Activated naive CD8-positive, alpha-beta T cell treated with anti-CD3 and anti-CD28 coated beads, Interleukin-2, amount 50 U/mL, for 24 hours (primary cell): Measurements from ENCODE around the gene TNFRSF14.

Source experiments
- ATAC-seq: fragments of 150-1000 bp; cut with Tn5 transposase; one replicate; pipeline ENCODE4 v1.10.0; 2021
- DNase-seq: peaks from one replicate; pipeline ENCODE4 v3.0.0; 2021
- H3K27ac Mint-ChIP-seq: one replicate; pipeline ENCODE4 v1.8.0; 2021; ENCODE audit warnings: mild to moderate bottlenecking, mixed read lengths
- H3K27me3 Mint-ChIP-seq: one replicate; pipeline ENCODE4 v1.8.0; 2021; ENCODE audit warnings: mixed read lengths
- H3K36me3 Mint-ChIP-seq: one replicate; pipeline ENCODE4 v1.8.0; 2021; ENCODE audit warnings: low read depth, mixed read lengths
- H3K4me1 Mint-ChIP-seq: one replicate; pipeline ENCODE4 v1.8.0; 2021; ENCODE audit warnings: mixed read lengths
- H3K4me3 Mint-ChIP-seq: one replicate; pipeline ENCODE4 v1.8.0; 2021; ENCODE audit warnings: mild to moderate bottlenecking, moderate library complexity, mixed read lengths
- H3K9me3 Mint-ChIP-seq: one replicate; pipeline ENCODE4 v1.8.0; 2021; ENCODE audit warnings: mixed read lengths

TNFRSF14 gene

DNA sequence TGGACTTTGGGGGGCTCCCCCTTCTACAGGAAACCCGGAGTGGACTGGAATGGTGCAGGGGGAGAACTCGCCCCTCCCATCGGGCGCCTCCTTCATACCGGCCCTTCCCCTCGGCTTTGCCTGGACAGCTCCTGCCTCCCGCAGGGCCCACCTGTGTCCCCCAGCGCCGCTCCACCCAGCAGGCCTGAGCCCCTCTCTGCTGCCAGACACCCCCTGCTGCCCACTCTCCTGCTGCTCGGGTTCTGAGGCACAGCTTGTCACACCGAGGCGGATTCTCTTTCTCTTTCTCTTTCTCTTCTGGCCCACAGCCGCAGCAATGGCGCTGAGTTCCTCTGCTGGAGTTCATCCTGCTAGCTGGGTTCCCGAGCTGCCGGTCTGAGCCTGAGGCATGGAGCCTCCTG, at the start of gene TNFRSF14:
TNFRSF14 (plus strand) TSS at position 95 of the 401 bp plus-strand sequence; CDS start at position 389, 294 bp downstream.
- H3K4me3 Mint-ChIP-seq = peak within 1 kb of the TSS; percentile 95
- H3K4me1 Mint-ChIP-seq = peaks cover 40% of the 10 kb centered on the region
- H3K36me3 Mint-ChIP-seq = peaks cover 4% of the 10 kb centered on the region
- H3K9me3 Mint-ChIP-seq = no peaks in the 10 kb centered on the region
- H3K27ac Mint-ChIP-seq = peak within 1 kb of the TSS; percentile 96
- no peaks in the 10 kb centered on the region for H3K27me3 Mint-ChIP-seq
- DNase-seq (no peak), ATAC-seq (peak; percentile 53)

GRCh38 chr1:2506901-2507565, 49.1 kb upstream of the TNFRSF14 start:
- no peak overlapping the region for H3K4me3 Mint-ChIP-seq
- no peaks in the 10 kb centered on the region for H3K27me3 Mint-ChIP-seq
- no peak overlapping the region for H3K27ac Mint-ChIP-seq
- H3K36me3 Mint-ChIP-seq = peaks cover 8% of the 10 kb centered on the region
- no peak for DNase-seq
- ATAC-seq = no peak
- no peaks in the 10 kb centered on the region for H3K9me3 Mint-ChIP-seq
- no peaks in the 10 kb centered on the region for H3K4me1 Mint-ChIP-seq

DNA sequence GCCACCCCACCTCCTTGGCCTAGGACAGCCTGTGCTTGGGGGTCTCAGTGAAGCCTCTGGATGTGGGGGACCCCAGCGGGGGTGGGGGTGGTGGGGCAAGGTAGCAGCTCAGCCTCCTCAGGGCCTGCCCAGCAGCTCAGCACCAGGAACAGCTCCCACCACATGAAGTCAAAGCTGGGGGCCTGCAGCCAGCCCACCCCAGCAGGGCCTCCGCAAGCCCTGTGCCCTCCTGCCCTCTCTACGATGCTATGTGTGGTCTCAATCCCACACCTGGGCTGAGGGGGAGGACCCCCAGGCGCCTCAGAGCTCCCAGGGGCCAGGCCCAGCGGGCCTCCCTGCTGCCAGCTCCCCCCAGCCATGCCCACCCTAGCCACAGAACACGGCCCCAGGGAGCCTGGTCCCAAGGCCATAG, 48.4 kb upstream of the TNFRSF14 start:
- ATAC-seq (no peak), DNase-seq (no peak)
- Mint-ChIP-seq H3K27me3 (no peaks in the 10 kb centered on the region), H3K36me3 (peaks cover 8% of the 10 kb centered on the region), H3K4me1 (no peaks in the 10 kb centered on the region), H3K27ac (no peak overlapping the region), H3K9me3 (no peaks in the 10 kb centered on the region), H3K4me3 (no peak overlapping the region)

- no peaks in the 10 kb centered on the region for H3K27me3 Mint-ChIP-seq
- no peak overlapping the region for H3K4me3 Mint-ChIP-seq
- no peak for ATAC-seq
- no peak overlapping the region for H3K27ac Mint-ChIP-seq
- peaks cover 8% of the 10 kb centered on the region for H3K36me3 Mint-ChIP-seq
- no peaks in the 10 kb centered on the region for H3K4me1 Mint-ChIP-seq
- H3K9me3 Mint-ChIP-seq = no peaks in the 10 kb centered on the region
- DNase-seq = no peak
Observed at GRCh38 chr1:2508180-2508579, 48.0 kb upstream of the TNFRSF14 start.

DNA sequence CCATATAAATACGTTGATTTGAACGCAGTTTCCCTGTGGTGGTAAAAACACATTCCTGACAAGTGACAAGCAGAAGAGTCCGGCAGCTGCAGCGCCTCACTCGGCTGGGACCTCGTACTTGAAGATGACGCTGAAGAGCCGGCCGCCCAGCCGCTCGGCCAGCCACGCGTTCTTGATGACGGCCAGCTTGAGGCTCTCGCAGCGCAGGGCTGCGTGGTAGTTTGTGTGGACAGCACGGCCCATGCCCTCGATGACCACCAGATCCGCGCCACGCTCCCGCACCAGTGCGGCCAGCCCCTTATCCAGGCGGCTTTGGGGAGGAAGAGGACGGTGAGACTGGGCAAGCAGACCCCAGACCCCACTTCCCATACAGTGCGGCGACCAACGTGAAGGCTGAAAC, 47.4 kb upstream of the TNFRSF14 start:
- peaks cover 8% of the 10 kb centered on the region for H3K36me3 Mint-ChIP-seq
- no peaks in the 10 kb centered on the region for H3K9me3 Mint-ChIP-seq
- no peaks in the 10 kb centered on the region for H3K4me1 Mint-ChIP-seq
- no peak overlapping the region for H3K27ac Mint-ChIP-seq
- DNase-seq (no peak), ATAC-seq (no peak)
- H3K27me3 Mint-ChIP-seq = no peaks in the 10 kb centered on the region
- no peak overlapping the region for H3K4me3 Mint-ChIP-seq

GRCh38 chr1:2509589-2509988, 46.6 kb upstream of the TNFRSF14 start:
- DNase-seq (no peak), ATAC-seq (no peak)
- Mint-ChIP-seq H3K9me3 (no peaks in the 10 kb centered on the region), H3K4me3 (no peak overlapping the region), H3K4me1 (no peaks in the 10 kb centered on the region), H3K27me3 (no peaks in the 10 kb centered on the region), H3K36me3 (peaks cover 8% of the 10 kb centered on the region), H3K27ac (no peak overlapping the region)

DNA sequence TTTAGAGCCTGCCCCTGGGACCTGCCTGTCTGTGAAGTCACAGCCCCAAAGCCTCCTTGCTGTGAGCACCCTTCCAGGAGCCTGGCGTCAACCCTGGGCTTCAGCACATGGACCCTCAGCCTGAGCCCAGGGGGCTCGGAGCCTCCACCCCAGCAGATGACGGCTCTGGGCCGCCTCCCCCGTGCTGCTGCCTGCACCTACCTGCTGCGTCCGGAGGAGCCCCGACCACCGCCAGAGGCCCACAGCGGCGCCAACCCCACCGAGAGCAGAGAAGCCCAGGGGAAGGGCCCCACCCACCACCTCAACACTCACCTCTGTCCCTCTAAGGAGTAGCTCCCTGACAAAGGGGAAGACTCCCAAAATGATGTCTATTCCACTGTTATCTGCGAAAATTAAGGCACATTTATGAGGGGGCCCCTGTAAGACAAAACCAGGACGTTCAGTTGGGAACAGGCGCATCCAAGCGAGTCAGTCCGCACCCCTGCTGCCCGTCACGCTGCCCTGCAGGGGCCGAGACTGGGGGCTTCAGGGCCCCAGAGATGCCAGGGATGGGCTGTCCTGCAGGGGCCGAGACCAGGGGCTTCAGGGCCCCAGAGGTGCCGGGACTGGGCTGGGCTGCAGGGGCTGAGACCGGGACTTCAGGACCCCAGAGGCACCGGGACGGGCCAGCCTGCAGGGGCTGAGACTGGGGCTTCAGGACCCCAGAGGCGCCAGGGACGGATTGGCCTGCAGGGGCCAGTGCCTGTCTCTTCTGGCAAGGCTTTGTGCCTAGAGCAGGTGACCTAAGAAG, 45.6 kb upstream of the TNFRSF14 start:
- Mint-ChIP-seq H3K36me3 (peaks cover 8% of the 10 kb centered on the region), H3K4me3 (no peak overlapping the region), H3K27me3 (no peaks in the 10 kb centered on the region), H3K9me3 (no peaks in the 10 kb centered on the region), H3K4me1 (no peaks in the 10 kb centered on the region), H3K27ac (no peak overlapping the region)
- DNase-seq (no peak), ATAC-seq (no peak)

DNA sequence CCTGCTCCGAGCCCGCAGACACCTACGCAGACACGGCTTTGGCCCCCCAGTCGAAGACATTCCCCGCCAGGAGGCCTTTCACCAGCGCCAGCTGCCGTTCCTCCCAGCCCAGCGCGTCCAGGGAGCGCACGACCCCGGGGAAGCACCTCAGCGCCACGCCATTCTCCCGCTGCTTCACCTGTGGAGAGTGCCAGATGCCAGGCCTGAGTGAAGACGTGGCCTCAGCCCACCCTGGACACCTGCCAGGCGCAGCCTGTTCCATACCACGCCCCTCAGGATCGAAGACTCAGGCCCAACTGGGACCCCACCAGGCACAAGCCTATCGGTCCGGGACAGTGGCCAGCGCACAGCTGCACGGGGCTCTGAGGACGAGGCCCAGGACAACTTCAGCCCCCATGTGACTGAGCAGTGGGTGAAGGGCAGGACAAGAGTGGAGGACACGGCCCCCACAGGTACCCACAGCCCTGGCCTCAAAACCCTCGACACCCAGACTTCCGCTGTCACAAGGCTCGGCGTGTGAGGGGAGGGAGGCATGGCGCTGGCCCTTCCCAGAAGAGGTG, 43.2 kb upstream of the TNFRSF14 start:
- no peak for DNase-seq
- H3K36me3 Mint-ChIP-seq = peaks cover 10% of the 10 kb centered on the region
- H3K9me3 Mint-ChIP-seq = no peaks in the 10 kb centered on the region
- H3K27ac Mint-ChIP-seq = no peak overlapping the region
- H3K27me3 Mint-ChIP-seq = no peaks in the 10 kb centered on the region
- ATAC-seq = no peak
- H3K4me1 Mint-ChIP-seq = no peaks in the 10 kb centered on the region
- no peak overlapping the region for H3K4me3 Mint-ChIP-seq

DNA sequence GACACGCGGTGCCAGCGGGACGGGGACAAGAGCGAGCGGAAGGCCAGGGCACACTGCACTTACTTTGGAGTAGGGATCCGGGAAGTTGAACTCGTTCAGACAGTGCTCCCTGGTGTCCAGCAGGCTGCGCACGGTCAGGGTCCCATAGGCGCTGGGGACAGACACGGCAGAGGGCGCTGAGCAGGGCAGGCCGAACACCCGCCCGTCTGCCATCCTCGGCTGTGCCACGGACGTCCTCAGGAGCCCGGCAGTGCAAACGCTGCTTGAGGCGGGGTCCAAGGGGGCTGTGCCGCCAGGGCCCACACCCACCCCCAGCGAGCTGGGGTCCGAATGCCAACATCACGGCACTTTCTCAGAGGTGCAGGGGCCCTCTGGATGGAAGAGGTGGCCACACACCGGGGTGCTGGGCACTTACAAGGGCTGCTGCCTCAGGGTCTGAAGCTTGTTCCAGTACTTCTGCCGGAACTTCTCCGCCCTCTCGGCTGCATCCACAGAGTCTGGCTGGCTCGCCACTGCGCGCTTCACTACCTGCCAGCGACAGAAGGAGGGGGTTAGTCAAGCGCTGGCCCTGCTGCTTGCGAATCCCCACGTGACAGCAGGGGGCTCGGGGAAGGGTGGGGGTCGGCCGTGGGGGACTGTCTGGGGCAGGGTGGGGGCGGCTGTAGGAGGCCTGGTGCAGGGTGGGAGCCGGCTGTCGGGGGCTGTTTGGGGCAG, 42.1 kb upstream of the TNFRSF14 start:
- Mint-ChIP-seq H3K4me3 (no peak overlapping the region), H3K27me3 (no peaks in the 10 kb centered on the region), H3K9me3 (no peaks in the 10 kb centered on the region), H3K36me3 (peaks cover 7% of the 10 kb centered on the region), H3K27ac (no peak overlapping the region), H3K4me1 (no peaks in the 10 kb centered on the region)
- ATAC-seq = no peak
- no peak for DNase-seq

DNA sequence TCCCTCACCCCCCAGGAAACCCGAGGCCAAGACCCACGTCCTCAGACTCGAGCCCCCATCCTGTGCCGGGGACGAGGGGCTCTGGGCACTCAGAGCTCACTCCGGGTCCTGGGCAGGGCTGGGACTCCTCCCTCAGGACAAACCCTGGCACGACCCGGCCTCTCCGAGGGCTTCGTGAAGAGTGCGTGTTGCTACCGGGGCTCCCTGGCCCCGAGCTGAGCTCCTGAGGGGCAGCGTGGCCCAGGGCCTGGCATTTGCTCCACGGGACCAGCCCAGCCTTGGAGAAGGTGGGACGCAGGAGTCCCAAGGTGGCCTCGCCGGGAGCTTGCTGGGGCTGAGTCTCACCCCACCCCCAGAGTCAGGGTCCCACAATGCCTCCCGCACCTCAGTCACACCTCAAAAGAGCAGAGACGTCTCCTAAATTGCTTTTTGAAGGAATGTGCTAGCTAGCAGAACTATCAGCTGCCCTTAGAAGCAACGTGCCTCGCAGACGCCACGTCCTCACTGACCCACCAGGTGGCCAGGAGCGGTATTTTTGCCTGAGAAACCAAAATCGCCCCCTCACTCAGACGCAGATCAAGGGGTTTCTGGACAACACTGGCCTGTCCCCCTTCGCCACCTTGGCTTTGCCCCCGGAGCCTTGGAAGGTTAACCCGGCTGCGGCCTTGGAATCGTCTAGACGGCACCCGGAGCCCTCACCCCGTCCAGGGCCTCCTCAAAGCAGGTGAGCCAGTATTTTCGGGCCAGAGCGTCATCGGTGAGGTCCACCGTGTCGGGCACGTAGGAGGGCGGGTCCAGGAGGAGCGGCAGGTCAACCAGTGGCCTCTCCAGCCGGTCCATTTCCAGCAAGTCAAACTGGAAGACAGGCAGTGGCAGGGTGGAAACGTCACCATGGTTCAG, 41.1 kb upstream of the TNFRSF14 start:
- H3K9me3 Mint-ChIP-seq = no peaks in the 10 kb centered on the region
- no peaks in the 10 kb centered on the region for H3K27me3 Mint-ChIP-seq
- peaks cover 7% of the 10 kb centered on the region for H3K36me3 Mint-ChIP-seq
- H3K27ac Mint-ChIP-seq = no peak overlapping the region
- no peak overlapping the region for H3K4me3 Mint-ChIP-seq
- no peak for DNase-seq
- H3K4me1 Mint-ChIP-seq = no peaks in the 10 kb centered on the region
- no peak for ATAC-seq

- H3K36me3 Mint-ChIP-seq = peaks cover 7% of the 10 kb centered on the region
- no peak overlapping the region for H3K27ac Mint-ChIP-seq
- no peak overlapping the region for H3K4me3 Mint-ChIP-seq
- no peak for DNase-seq
- H3K27me3 Mint-ChIP-seq = no peaks in the 10 kb centered on the region
- no peaks in the 10 kb centered on the region for H3K4me1 Mint-ChIP-seq
- no peaks in the 10 kb centered on the region for H3K9me3 Mint-ChIP-seq
- ATAC-seq = no peak
Observed at GRCh38 chr1:2515763-2516080, 40.4 kb upstream of the TNFRSF14 start.

GRCh38 chr1:2516124-2516523, 40.0 kb upstream of the TNFRSF14 start:
- Mint-ChIP-seq H3K9me3 (no peaks in the 10 kb centered on the region), H3K4me1 (no peaks in the 10 kb centered on the region), H3K36me3 (peaks cover 10% of the 10 kb centered on the region), H3K27me3 (no peaks in the 10 kb centered on the region), H3K4me3 (no peak overlapping the region), H3K27ac (no peak overlapping the region)
- ATAC-seq (no peak), DNase-seq (no peak)

- ATAC-seq = no peak
- no peaks in the 10 kb centered on the region for H3K4me1 Mint-ChIP-seq
- no peak for DNase-seq
- H3K27me3 Mint-ChIP-seq = no peaks in the 10 kb centered on the region
- H3K9me3 Mint-ChIP-seq = no peaks in the 10 kb centered on the region
- H3K27ac Mint-ChIP-seq = no peak overlapping the region
- peaks cover 6% of the 10 kb centered on the region for H3K36me3 Mint-ChIP-seq
- H3K4me3 Mint-ChIP-seq = no peak overlapping the region
Observed at GRCh38 chr1:2516946-2517345, 39.2 kb upstream of the TNFRSF14 start.

- DNase-seq (no peak), ATAC-seq (no peak)
- no peaks in the 10 kb centered on the region for H3K27me3 Mint-ChIP-seq
- H3K27ac Mint-ChIP-seq = no peak overlapping the region
- peaks cover 5% of the 10 kb centered on the region for H3K4me1 Mint-ChIP-seq
- H3K36me3 Mint-ChIP-seq = peaks cover 6% of the 10 kb centered on the region
- no peaks in the 10 kb centered on the region for H3K9me3 Mint-ChIP-seq
- no peak overlapping the region for H3K4me3 Mint-ChIP-seq
Observed at GRCh38 chr1:2517966-2518365, 38.2 kb upstream of the TNFRSF14 start.
